ENCODE data around the gene SYCE1. TPM values are rescaled to one million over a fixed set of nuclear protein-coding genes. Genes with fewer than 3 reads are reported as not detected.

SYCE1 gene
- polyA plus RNA-seq, 1 donor from 2014 or later, result not detected

- no peak overlapping the region for H3K27ac Mint-ChIP-seq
- H3K4me1 Mint-ChIP-seq, result no peaks in the 10 kb centered on the region
- peaks cover 31% of the 10 kb centered on the region for H3K27me3 Mint-ChIP-seq
- H3K9me3 Mint-ChIP-seq, result peaks cover 12 to 20% (median 12%) of the 10 kb centered on the region in 3 donors
- no peak overlapping the region for H3K4me3 Mint-ChIP-seq
- H3K36me3 Mint-ChIP-seq, result peaks cover 2% of the 10 kb centered on the region
These were observed 54.0 kb downstream of the SYCE1 start for GRCh38 chr10:133511408-133511807.

GRCh38 chr10:133509700-133510099 is 55.7 kb downstream of the SYCE1 start:
- Mint-ChIP-seq H3K4me3 (no peak overlapping the region), H3K4me1 (no peaks in the 10 kb centered on the region), H3K9me3 (peaks cover 12 to 20% (median 12%) of the 10 kb centered on the region in 3 donors), H3K27ac (peak overlapping the region in 1 of 3 donors; percentile 50), H3K27me3 (peaks cover 31% of the 10 kb centered on the region), H3K36me3 (peaks cover 4% of the 10 kb centered on the region)

Other genes starting within 250 kb of the SYCE1 start
- not detected for gene CALY, start 228.7 kb downstream of the SYCE1 start, polyA plus RNA-seq
- not detected for gene PRAP1, start 218.2 kb downstream of the SYCE1 start, polyA plus RNA-seq
- 37.1 TPM for gene FUOM, start 207.6 kb downstream of the SYCE1 start, polyA plus RNA-seq
- 117 TPM for gene ECHS1, start 192.2 kb downstream of the SYCE1 start, polyA plus RNA-seq
- 55.4 TPM for gene PAOX, start 186.3 kb downstream of the SYCE1 start, polyA plus RNA-seq
- gene MTG1, start 171.4 kb downstream of the SYCE1 start, polyA plus RNA-seq, result 51.8 TPM
- 0.40 TPM for gene SPRN, start 141.0 kb downstream of the SYCE1 start, polyA plus RNA-seq
- gene SCART1, start 111.6 kb downstream of the SYCE1 start, polyA plus RNA-seq, result not detected
- gene CYP2E1, start 38.2 kb downstream of the SYCE1 start, polyA plus RNA-seq, result not detected
- gene FRG2B, start 61.2 kb upstream of the SYCE1 start, polyA plus RNA-seq, result not detected

Measured in IgD-negative memory B cell (primary cell).